ENCODE data around the gene TGDS.
"Not testable (repeated sequence)": the region's sequence is repeated elsewhere in the genome, so short reads cannot be mapped to it uniquely, and the experiment has no call there.

TGDS gene

GRCh38 chr13:94544922-94545321, 51.0 kb downstream of the TGDS start:
- no peak overlapping the region for H3K4me3 ChIP-seq (ENCODE audit: low read depth, low read length)
- TF ChIP-seq, protein P1, sequence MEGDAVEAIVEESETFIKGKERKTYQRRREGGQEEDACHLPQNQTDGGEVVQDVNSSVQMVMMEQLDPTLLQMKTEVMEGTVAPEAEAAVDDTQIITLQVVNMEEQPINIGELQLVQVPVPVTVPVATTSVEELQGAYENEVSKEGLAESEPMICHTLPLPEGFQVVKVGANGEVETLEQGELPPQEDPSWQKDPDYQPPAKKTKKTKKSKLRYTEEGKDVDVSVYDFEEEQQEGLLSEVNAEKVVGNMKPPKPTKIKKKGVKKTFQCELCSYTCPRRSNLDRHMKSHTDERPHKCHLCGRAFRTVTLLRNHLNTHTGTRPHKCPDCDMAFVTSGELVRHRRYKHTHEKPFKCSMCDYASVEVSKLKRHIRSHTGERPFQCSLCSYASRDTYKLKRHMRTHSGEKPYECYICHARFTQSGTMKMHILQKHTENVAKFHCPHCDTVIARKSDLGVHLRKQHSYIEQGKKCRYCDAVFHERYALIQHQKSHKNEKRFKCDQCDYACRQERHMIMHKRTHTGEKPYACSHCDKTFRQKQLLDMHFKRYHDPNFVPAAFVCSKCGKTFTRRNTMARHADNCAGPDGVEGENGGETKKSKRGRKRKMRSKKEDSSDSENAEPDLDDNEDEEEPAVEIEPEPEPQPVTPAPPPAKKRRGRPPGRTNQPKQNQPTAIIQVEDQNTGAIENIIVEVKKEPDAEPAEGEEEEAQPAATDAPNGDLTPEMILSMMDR (IDR thresholded peaks at IDR 0.05; ENCODE audit: low read depth, low read length) = no peak

- no peak overlapping the region for H3K4me3 ChIP-seq (ENCODE audit: low read depth, low read length)
- TF ChIP-seq, protein P1 (IDR thresholded peaks at IDR 0.05; ENCODE audit: low read depth, low read length) = no peak
Observed at GRCh38 chr13:94542917-94543316, 53.0 kb downstream of the TGDS start.

- TF ChIP-seq, protein P1 (IDR thresholded peaks at IDR 0.05; ENCODE audit: low read depth, low read length) = no peak
- H3K4me3 ChIP-seq (ENCODE audit: low read depth, low read length) = no peak overlapping the region
Observed at GRCh38 chr13:94537740-94538630, 58.0 kb downstream of the TGDS start.

- H3K4me3 ChIP-seq (ENCODE audit: low read depth, low read length) = no peak overlapping the region
- TF ChIP-seq, protein P1 (IDR thresholded peaks at IDR 0.05; ENCODE audit: low read depth, low read length) = no peak
Observed at GRCh38 chr13:94535775-94536174, 60.2 kb downstream of the TGDS start.

DNA sequence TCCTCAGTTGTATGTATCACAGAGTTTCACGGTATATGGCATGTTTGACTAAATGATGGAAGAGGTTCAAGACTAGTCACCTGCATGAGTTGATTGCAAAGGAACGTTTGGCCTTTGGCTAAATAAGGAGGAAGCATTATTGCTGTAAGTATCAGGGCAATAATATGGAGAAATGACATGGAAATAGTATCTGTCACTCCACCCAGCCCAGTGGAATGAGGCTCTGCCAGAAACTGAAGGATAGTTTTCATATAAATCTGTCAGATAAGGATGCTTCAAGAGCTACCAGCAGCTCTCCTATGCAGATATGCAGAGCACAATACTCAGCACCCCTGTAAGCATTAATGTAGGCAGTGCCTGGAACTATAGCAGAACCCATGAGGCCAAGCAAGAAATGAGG, 60.7 kb downstream of the TGDS start:
- H3K4me3 ChIP-seq (ENCODE audit: low read depth, low read length) = no peak overlapping the region
- TF ChIP-seq, protein P1 (IDR thresholded peaks at IDR 0.05; ENCODE audit: low read depth, low read length) = no peak

- no peak overlapping the region for H3K4me3 ChIP-seq (ENCODE audit: low read depth, low read length)
- TF ChIP-seq, protein P1 (IDR thresholded peaks at IDR 0.05; ENCODE audit: low read depth, low read length) = no peak
Observed at GRCh38 chr13:94534166-94534565, 61.8 kb downstream of the TGDS start.

- not testable (repeated sequence) for H3K4me3 ChIP-seq (ENCODE audit: low read depth, low read length)
Observed at GRCh38 chr13:94532278-94532677, 63.7 kb downstream of the TGDS start.

- not testable (repeated sequence) for H3K4me3 ChIP-seq (ENCODE audit: low read depth, low read length)
Observed at GRCh38 chr13:94526956-94527355, 69.0 kb downstream of the TGDS start.

Data from WI38 (cell line).